Endometrium (tissue), 2 donors: ENCODE results near the gene C5orf46.
"Not testable (repeated sequence)": the region's sequence is repeated elsewhere in the genome, so short reads cannot be mapped to it uniquely, and the experiment has no call there.

Source experiments
- FAIRE-seq: peaks from 2 replicates; lab custom pipeline; 2012; peaks lifted over from hg19 to GRCh38; lab: Jason Lieb, UNC
- donor health status: control.
- donor health status: control.

C5orf46 gene

DNA sequence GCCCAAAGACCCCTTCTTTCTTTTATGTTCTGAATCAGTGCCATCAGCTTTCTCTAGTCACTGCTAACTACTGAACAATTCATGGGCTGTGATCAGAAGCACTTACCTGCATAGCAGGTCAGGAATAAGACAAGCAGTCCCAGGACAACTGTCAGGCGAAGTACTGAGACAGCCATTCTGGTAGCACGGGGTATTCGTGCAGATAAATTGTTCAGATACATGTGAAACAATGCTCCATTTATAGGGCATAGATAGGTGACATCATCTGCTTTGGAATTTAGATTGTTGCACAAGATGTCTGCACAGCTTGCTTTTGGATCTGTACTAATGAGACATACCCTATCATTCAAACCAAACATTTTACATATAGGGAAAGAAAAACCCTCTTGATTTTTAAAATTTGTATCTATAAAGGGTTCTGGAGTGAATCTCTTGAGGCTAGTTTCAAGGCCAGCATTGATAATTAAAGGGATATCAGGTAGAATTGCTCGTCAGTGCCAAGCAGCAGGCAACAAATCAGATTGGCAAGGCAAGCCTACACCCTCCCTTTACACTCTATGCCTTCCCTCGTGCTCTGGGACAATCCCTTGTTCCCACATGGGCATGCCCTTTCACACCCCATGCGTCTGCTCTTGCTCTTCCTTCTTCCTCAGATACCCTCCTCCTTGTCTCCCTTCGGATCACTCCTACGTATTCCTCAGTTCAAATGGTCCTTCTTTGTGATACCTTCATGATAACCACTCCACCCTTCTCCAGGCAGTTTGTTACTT, at the start of gene C5orf46:
Gene C5orf46, minus strand, starts transcription at position 213 of the 770 bp plus-strand sequence. Its CDS starts 37 bp downstream, at position 176.
- no peak for FAIRE-seq

GRCh38 chr5:147954971-147955370, 48.6 kb upstream of the C5orf46 start:
- FAIRE-seq, result no peak

GRCh38 chr5:147949711-147950573, 43.6 kb upstream of the C5orf46 start:
- FAIRE-seq, result peak; percentile 89

- not testable (repeated sequence) for FAIRE-seq
These were observed 40.4 kb upstream of the C5orf46 start for GRCh38 chr5:147946658-147947274.

DNA sequence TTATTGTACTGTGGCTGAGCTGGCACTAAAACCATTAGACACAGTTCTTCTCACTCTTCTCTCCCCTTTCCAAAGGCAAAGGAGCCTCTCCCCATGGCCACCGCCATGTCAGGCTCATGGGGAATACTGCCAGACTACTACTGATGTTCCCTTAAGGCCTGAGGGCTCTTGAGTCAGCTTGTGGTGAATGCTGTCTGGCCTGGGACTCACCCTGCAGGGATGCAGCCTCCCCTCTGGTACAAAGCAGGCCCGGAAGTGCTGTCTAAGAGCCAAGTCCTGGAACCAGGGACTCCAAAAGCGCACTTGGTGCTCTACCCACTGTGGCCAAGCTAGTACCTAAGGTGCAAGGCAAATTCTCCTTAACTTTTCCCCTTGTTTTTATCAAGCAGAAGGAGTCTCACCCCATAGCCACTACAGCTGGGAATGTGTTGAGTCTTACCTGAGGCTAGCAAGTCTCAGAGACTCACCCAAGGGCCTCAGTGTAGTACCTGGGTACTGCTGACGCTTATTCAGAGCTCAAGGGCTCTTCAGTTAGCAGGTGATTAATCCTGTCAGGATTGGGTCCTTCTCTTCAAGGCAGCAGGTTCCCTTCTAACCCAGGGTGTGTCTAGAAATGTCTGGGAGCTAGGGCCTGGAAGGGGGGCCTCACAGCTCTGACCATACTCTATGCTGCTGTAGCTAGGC, 33.2 kb upstream of the C5orf46 start:
- FAIRE-seq, result no peak

DNA sequence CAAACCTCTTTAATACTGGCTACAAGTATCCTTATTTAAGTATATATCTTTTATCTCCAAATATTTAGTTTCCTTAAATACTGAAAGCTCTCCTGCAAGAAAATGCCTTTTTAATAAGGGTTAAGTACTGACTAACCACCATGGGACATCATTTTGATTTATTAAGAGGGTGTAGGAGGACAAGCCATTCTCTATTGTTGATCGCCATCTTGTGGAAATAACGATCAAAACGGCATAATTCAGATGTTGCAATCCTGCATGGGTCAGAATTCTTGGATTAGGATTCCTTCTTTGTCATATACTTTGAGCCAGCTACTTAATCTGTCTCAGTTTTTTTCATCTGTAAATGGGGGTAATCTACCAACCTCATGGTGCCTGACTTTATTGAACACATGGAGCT, 28.7 kb upstream of the C5orf46 start:
- FAIRE-seq, result peak; percentile 15

DNA sequence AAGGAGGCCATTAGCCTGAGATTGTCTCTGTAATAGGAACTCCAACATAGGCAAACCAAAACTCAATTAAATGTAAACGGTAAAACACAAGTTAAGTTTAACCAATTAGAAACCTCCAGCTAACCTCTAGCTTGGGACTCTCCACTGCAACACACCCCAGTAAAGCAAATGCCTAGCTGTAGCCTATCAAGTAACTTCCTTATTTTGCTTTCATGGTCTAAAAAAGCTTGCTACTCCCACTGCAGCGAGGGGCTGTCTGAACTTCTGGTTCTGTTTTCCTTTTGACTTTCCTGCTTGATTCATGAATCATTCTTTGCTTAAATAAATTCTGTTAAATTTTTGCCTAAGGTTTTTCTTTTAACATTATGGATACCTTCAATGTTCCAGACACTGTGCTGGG, 24.4 kb upstream of the C5orf46 start:
- FAIRE-seq, result no peak

GRCh38 chr5:147927901-147928300, 21.6 kb upstream of the C5orf46 start:
- peak; percentile 23 for FAIRE-seq

- FAIRE-seq, result no peak
These were observed 18.7 kb upstream of the C5orf46 start for GRCh38 chr5:147925020-147925419.

DNA sequence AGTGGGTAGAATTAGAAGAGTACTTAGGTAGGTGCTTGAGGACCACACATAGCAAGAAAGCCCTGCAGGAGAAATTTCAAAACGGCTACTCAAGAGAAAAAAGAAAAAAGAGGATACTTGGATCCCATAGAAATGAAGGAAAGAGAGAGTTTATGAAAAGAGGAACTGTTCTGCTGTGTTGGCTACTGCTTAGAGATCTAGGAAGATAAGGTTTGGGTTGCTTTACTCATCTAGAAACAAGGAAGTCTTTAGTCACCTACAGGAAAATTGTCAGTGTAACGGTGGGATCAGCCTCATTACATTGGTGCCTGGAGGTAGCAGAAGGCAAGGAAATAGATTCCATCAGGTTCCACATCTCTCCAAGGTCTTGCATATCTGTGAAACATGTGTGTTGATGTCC, 14.8 kb upstream of the C5orf46 start:
- no peak for FAIRE-seq

- FAIRE-seq, result peak; percentile 96
These were observed 14.2 kb upstream of the C5orf46 start for GRCh38 chr5:147920420-147921030.

- no peak for FAIRE-seq
These were observed 12.6 kb upstream of the C5orf46 start for GRCh38 chr5:147918899-147919298.

DNA sequence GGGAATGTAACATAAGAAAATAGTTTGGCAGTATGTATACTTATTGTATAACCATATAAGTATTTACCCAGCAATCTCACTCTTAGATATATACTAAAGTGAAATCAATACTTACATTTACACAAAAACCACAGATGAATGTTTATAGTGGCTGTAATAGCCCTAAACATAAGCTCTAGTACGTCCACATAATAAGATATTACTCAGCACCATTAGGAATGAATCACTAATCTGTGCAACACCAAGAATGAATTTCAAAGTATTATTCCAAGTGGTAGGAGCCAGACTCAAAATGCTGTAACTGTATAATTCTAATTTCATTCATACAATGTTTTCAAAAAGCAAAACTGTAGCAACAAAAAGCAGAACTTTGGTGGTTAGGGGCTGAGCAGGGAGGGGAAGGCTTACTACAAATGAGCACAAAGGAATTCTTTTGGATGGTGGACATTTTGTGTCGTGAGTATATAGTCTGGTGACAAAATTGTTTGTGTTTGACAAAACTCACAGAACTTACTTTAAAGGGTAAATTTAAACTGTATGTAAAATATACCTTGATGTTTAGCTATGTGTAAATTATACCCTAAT, 11.9 kb upstream of the C5orf46 start:
- no peak for FAIRE-seq

GRCh38 chr5:147913786-147914185, 7.4 kb upstream of the C5orf46 start:
- FAIRE-seq, result no peak

GRCh38 chr5:147912011-147912410, 5.7 kb upstream of the C5orf46 start:
- no peak for FAIRE-seq

GRCh38 chr5:147911427-147911826, 5.1 kb upstream of the C5orf46 start:
- no peak for FAIRE-seq

GRCh38 chr5:147904110-147904509, 2.2 kb downstream of the C5orf46 start:
- no peak for FAIRE-seq

DNA sequence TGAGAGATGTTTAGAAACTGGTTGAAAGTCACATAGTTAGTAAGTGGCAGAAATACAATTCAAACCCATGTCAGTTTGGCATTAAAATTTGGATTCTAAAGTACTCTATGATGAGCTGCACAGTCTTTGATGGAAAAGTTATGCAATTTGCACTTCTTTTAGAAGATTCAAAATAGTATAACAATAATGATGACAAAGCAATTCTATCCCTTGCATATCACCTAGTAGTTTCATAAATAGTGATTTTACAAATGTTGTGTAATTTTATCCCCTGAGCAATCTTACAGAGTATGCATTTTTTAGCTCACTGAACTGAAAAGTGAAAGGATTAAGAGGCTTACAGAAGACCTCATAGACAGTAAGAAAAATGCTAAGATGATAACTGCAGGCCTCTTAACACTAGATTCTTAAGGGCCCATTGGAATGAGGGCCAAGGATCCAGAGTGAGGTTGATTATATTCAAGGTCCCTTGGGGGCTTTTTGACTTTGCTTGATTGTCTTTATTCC, 3.7 kb downstream of the C5orf46 start:
- FAIRE-seq, result no peak

- FAIRE-seq, result no peak
These were observed 4.7 kb downstream of the C5orf46 start for GRCh38 chr5:147901599-147902039.

DNA sequence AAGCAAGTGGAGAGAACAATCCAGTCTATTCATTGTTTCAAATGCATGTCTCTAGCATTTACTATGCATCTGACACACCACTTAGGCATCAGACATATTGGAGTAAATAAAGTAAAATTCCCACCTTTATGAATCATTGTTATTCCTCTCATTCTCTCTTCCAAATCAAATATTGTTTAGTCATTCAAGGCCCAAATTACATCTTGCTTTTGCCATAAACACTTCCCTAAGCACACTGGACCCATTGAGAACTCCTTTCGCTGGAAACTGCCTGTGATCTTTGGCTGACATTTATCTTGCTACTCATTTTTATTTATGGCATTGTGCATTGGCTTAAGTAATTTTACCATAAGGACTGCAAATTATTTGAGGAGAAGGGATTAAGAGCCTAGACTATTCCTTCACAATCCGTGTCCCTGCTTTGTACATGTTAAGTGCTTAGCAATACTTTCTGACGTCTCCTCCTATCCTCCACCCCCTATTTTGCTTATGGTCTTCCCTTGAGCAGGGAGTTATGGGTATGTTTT, 7.4 kb downstream of the C5orf46 start:
- FAIRE-seq, result no peak

- no peak for FAIRE-seq
These were observed 10.5 kb downstream of the C5orf46 start for GRCh38 chr5:147895864-147896263.
